WTC11 (cell line): ENCODE results near the gene EYS. TPM values are rescaled to one million over a fixed set of nuclear protein-coding genes. Genes with fewer than 3 reads are reported as not detected.

Experiments used
- ATAC-seq: fragments of 200-7000 bp; cut with Tn5 transposase; 2 replicates; pipeline ENCODE4 v1.10.0; 2021; ENCODE audit warnings: mild to moderate bottlenecking, moderate library complexity
- CTCF ChIA-PET: fragments of 300-600 bp; sonication (Branson Sonifier 250); formaldehyde crosslinking; loops from one replicate; lab custom pipeline; 2021; ENCODE audit warnings: antibody characterized with exemption; lab: Charles Lee
- POLR2A ChIA-PET: fragments of 350-600 bp; sonication (Branson Sonifier 250); formaldehyde crosslinking; loops from one replicate; lab custom pipeline; 2021; ENCODE audit warnings: antibody characterized with exemption; lab: Charles Lee
- DNase-seq: peaks from one replicate; pipeline ENCODE4 v3.0.0; 2021; ENCODE audit warnings: low spot score
- H3K27ac Mint-ChIP-seq: 2 replicates; pipeline ENCODE4 v1.8.0; 2021; ENCODE audit warnings: mixed read lengths
- H3K27me3 Mint-ChIP-seq: 2 replicates; pipeline ENCODE4 v1.8.0; 2021; ENCODE audit warnings: low read depth, mild to moderate bottlenecking, moderate library complexity, mixed read lengths
- H3K36me3 Mint-ChIP-seq: 2 replicates; pipeline ENCODE4 v1.8.0; 2021; ENCODE audit warnings: mixed read lengths
- H3K4me1 Mint-ChIP-seq: 2 replicates; pipeline ENCODE4 v1.8.0; 2022; ENCODE audit warnings: mixed read lengths
- H3K4me3 Mint-ChIP-seq: 2 replicates; pipeline ENCODE4 v1.8.0; 2021; ENCODE audit warnings: mild to moderate bottlenecking, moderate library complexity, mixed read lengths
- H3K9me3 Mint-ChIP-seq: 2 replicates; pipeline ENCODE4 v1.8.0; 2021; ENCODE audit warnings: mixed read lengths
- CBFB ChIP-seq: sonication (generic); formaldehyde crosslinking; IDR thresholded peaks from 2 replicates; pipeline ENCODE4 v1.8.1; 2022; ENCODE audit warnings: mild to moderate bottlenecking, low read depth, missing genetic modification reagents
- ETV6 ChIP-seq: sonication (generic); formaldehyde crosslinking; IDR thresholded peaks from 2 replicates; pipeline ENCODE4 v1.8.1; 2022; ENCODE audit warnings: mild to moderate bottlenecking, missing genetic modification reagents
- GABPB1 ChIP-seq: sonication (generic); formaldehyde crosslinking; IDR thresholded peaks from 2 replicates; pipeline ENCODE4 v1.8.1; 2023; ENCODE audit warnings: mild to moderate bottlenecking, missing genetic modification reagents
- IRF2 ChIP-seq: sonication (generic); formaldehyde crosslinking; IDR thresholded peaks from 2 replicates; pipeline ENCODE4 v1.8.0; 2022; ENCODE audit warnings: low read depth, missing genetic modification reagents, borderline replicate concordance
- JUN ChIP-seq: sonication (generic); formaldehyde crosslinking; IDR thresholded peaks from 2 replicates; pipeline ENCODE4 v1.8.0; 2023; ENCODE audit warnings: mild to moderate bottlenecking, missing genetic modification reagents
- NR1H2 ChIP-seq: sonication (generic); formaldehyde crosslinking; IDR thresholded peaks from 2 replicates; pipeline ENCODE4 v1.9.0; 2021; ENCODE audit warnings: mild to moderate bottlenecking, moderate library complexity, missing genetic modification reagents
- NR3C1 ChIP-seq: sonication (generic); formaldehyde crosslinking; conservative IDR thresholded peaks from 2 replicates; pipeline ENCODE4 v1.8.1; 2023; ENCODE audit warnings: low read depth, mild to moderate bottlenecking, missing genetic modification reagents
- SMAD3 ChIP-seq: sonication (generic); formaldehyde crosslinking; IDR thresholded peaks from 2 replicates; pipeline ENCODE4 v1.8.0; 2022; ENCODE audit warnings: missing genetic modification reagents, mild to moderate bottlenecking, borderline replicate concordance
- SOX15 ChIP-seq: fragments of 250-450 bp; sonication (Bioruptor Pico); IDR thresholded peaks from 2 replicates; pipeline ENCODE4 v1.9.0; 2021; ENCODE audit warnings: mild to moderate bottlenecking
- ZBTB21 ChIP-seq: sonication (generic); formaldehyde crosslinking; IDR thresholded peaks from 2 replicates; pipeline ENCODE4 v1.8.1; 2023; ENCODE audit warnings: mild to moderate bottlenecking, missing genetic modification reagents, borderline replicate concordance
- ZNF396 ChIP-seq: fragments of 250-450 bp; sonication (Bioruptor Pico); IDR thresholded peaks from 2 replicates; pipeline ENCODE4 v1.8.0; 2021; ENCODE audit warnings: mild to moderate bottlenecking, moderate library complexity, borderline replicate concordance
- total RNA-seq: library from RNA; stranded (reverse); gene quantifications from 3 replicates; pipeline ENCODE4 v1.2.3, GENCODE V29; 2021
- TF ChIP-seq, protein P1 (sequence below): fragments of 200-600 bp; IDR thresholded peaks from 2 replicates; pipeline ENCODE4 v1.8.0; 2022; ENCODE audit warnings: antibody characterized with exemption
- TF ChIP-seq, protein P2 (sequence below): sonication (generic); formaldehyde crosslinking; IDR thresholded peaks from 2 replicates; pipeline ENCODE4 v1.8.1; 2022; ENCODE audit warnings: mild to moderate bottlenecking, moderate library complexity, missing genetic modification reagents
- TF ChIP-seq, protein P3 (sequence below): fragments of 250-450 bp; sonication (Bioruptor Pico); IDR thresholded peaks from 2 replicates; pipeline ENCODE4 v1.8.0; 2021; ENCODE audit warnings: mild to moderate bottlenecking
- TF ChIP-seq, protein P4 (sequence below): sonication (generic); formaldehyde crosslinking; IDR thresholded peaks from 2 replicates; pipeline ENCODE4 v1.8.1; 2023; ENCODE audit warnings: mild to moderate bottlenecking, moderate library complexity, missing genetic modification reagents
- TF ChIP-seq, protein P5 (sequence below): sonication (generic); formaldehyde crosslinking; IDR thresholded peaks from 2 replicates; pipeline ENCODE4 v1.8.1; 2023; ENCODE audit warnings: mild to moderate bottlenecking, missing genetic modification reagents
- TF ChIP-seq, protein P6 (sequence below): sonication (generic); formaldehyde crosslinking; IDR thresholded peaks from 2 replicates; pipeline ENCODE4 v1.8.0; 2023; ENCODE audit warnings: missing genetic modification reagents
- TF ChIP-seq, protein P7 (sequence below): sonication (generic); formaldehyde crosslinking; IDR thresholded peaks from 2 replicates; pipeline ENCODE4 v1.8.1; 2023; ENCODE audit warnings: mild to moderate bottlenecking, missing genetic modification reagents, borderline replicate concordance

The EYS gene
- total RNA-seq, 1 experiment from 2014 or later: not detected

DNA sequence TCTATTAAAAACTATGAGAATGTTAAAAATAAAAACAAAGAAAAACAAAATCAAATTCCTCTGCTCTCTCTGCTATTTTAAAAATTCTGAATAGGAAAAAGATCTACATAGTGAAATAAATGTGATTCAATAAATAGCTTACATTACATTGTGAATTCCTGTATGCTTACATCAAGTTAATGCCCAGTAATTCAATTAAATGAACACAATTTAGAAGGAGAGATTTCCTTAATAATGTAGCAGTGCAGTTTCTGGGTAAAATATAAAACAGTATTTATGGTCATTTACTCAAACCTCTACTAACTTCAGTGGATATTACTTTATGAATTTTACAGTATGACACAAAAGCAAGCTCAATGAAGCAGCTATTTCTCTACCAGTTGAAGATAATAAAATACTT, 594.6 kb downstream of the EYS start (continued):
- TF ChIP-seq, protein P1, sequence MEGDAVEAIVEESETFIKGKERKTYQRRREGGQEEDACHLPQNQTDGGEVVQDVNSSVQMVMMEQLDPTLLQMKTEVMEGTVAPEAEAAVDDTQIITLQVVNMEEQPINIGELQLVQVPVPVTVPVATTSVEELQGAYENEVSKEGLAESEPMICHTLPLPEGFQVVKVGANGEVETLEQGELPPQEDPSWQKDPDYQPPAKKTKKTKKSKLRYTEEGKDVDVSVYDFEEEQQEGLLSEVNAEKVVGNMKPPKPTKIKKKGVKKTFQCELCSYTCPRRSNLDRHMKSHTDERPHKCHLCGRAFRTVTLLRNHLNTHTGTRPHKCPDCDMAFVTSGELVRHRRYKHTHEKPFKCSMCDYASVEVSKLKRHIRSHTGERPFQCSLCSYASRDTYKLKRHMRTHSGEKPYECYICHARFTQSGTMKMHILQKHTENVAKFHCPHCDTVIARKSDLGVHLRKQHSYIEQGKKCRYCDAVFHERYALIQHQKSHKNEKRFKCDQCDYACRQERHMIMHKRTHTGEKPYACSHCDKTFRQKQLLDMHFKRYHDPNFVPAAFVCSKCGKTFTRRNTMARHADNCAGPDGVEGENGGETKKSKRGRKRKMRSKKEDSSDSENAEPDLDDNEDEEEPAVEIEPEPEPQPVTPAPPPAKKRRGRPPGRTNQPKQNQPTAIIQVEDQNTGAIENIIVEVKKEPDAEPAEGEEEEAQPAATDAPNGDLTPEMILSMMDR: no peak
- TF ChIP-seq, all 79 proteins: peak for 0

DNA sequence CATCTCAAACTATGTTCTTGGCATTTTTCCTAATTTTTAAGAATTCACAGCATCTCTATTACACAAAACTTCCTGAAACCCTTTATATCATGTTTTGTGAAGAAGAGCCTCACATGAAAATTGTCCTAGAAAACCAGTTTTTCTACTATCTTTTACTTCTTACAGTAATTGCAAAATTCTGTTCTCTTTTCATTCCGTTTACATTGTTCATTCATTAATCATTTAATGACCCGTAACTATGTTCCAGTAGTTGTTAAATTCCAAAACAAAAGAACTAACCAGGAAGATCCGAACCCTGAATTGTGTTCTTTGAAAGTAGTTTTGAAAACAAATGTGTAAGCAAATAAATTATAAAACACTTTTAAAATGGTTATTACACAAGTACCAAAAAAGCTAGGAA, 597.0 kb downstream of the EYS start:
- Mint-ChIP-seq H3K27me3 (no peaks in the 10 kb centered on the region; the same call in 1 of the 2 replicates), H3K27ac (no peak overlapping the region), H3K4me3 (no peak overlapping the region), H3K36me3 (peaks cover 16% of the 10 kb centered on the region), H3K9me3 (peaks cover 32% of the 10 kb centered on the region), H3K4me1 (no peaks in the 10 kb centered on the region)
- DNase-seq (no peak), ATAC-seq (no peak)
- TF ChIP-seq SMAD3 (CRISPR knock-in tag): no peak
- no peak for TF ChIP-seq NR1H2 (CRISPR knock-in tag)
- TF ChIP-seq ETV6 (CRISPR knock-in tag): no peak
- no peak for TF ChIP-seq ZBTB21 (CRISPR knock-in tag)
- TF ChIP-seq JUN: no peak
- TF ChIP-seq, protein P2, sequence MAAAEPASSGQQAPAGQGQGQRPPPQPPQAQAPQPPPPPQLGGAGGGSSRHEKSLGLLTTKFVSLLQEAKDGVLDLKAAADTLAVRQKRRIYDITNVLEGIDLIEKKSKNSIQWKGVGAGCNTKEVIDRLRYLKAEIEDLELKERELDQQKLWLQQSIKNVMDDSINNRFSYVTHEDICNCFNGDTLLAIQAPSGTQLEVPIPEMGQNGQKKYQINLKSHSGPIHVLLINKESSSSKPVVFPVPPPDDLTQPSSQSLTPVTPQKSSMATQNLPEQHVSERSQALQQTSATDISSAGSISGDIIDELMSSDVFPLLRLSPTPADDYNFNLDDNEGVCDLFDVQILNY: no peak
- ChIA-PET POLR2A (no interaction called here), CTCF (no interaction called here)

DNA sequence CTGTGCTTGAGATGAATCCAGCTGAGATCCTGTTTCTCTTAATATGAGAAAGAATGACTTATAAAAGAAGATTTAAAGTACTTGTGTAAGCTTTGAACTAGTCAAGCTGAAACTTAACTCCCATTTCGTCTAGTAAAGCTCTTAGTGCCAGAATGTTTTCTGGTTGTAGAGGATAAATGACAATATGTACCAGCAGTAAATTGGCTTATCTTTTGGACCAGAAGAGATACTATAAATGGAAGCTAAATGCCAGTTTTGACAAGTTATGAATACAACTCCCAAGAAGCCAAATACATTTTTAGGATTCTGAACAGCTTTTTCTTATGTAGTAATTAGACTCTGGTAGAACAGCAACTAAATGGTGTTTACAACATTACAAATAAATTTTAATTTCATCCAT, 608.7 kb downstream of the EYS start:
- Mint-ChIP-seq H3K36me3 (peaks cover 7% of the 10 kb centered on the region; the same call in 1 of the 2 replicates), H3K4me1 (no peaks in the 10 kb centered on the region), H3K27me3 (no peaks in the 10 kb centered on the region), H3K9me3 (peaks cover 37% of the 10 kb centered on the region), H3K4me3 (no peak overlapping the region), H3K27ac (no peak overlapping the region)
- ChIA-PET CTCF (no interaction called here), POLR2A (no interaction called here)
- ATAC-seq: no peak
- no peak for DNase-seq
- TF ChIP-seq, protein P1: no peak
- TF ChIP-seq CBFB: no peak
- no peak for TF ChIP-seq GABPB1 (CRISPR knock-in tag)
- no peak for TF ChIP-seq NR3C1 (CRISPR knock-in tag)
- TF ChIP-seq, protein P3, sequence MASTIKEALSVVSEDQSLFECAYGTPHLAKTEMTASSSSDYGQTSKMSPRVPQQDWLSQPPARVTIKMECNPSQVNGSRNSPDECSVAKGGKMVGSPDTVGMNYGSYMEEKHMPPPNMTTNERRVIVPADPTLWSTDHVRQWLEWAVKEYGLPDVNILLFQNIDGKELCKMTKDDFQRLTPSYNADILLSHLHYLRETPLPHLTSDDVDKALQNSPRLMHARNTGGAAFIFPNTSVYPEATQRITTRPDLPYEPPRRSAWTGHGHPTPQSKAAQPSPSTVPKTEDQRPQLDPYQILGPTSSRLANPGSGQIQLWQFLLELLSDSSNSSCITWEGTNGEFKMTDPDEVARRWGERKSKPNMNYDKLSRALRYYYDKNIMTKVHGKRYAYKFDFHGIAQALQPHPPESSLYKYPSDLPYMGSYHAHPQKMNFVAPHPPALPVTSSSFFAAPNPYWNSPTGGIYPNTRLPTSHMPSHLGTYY: no peak
- no peak for TF ChIP-seq SOX15
- TF ChIP-seq, protein P4, sequence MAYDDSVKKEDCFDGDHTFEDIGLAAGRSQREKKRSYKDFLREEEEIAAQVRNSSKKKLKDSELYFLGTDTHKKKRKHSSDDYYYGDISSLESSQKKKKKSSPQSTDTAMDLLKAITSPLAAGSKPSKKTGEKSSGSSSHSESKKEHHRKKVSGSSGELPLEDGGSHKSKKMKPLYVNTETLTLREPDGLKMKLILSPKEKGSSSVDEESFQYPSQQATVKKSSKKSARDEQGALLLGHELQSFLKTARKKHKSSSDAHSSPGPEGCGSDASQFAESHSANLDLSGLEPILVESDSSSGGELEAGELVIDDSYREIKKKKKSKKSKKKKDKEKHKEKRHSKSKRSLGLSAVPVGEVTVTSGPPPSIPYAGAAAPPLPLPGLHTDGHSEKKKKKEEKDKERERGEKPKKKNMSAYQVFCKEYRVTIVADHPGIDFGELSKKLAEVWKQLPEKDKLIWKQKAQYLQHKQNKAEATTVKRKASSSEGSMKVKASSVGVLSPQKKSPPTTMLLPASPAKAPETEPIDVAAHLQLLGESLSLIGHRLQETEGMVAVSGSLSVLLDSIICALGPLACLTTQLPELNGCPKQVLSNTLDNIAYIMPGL (CRISPR knock-in tag): no peak
- TF ChIP-seq ZNF396 (CRISPR knock-in tag): no peak
- TF ChIP-seq, protein P5, sequence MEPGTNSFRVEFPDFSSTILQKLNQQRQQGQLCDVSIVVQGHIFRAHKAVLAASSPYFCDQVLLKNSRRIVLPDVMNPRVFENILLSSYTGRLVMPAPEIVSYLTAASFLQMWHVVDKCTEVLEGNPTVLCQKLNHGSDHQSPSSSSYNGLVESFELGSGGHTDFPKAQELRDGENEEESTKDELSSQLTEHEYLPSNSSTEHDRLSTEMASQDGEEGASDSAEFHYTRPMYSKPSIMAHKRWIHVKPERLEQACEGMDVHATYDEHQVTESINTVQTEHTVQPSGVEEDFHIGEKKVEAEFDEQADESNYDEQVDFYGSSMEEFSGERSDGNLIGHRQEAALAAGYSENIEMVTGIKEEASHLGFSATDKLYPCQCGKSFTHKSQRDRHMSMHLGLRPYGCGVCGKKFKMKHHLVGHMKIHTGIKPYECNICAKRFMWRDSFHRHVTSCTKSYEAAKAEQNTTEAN (CRISPR knock-in tag): no peak
- TF ChIP-seq, protein P6, sequence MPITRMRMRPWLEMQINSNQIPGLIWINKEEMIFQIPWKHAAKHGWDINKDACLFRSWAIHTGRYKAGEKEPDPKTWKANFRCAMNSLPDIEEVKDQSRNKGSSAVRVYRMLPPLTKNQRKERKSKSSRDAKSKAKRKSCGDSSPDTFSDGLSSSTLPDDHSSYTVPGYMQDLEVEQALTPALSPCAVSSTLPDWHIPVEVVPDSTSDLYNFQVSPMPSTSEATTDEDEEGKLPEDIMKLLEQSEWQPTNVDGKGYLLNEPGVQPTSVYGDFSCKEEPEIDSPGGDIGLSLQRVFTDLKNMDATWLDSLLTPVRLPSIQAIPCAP (CRISPR knock-in tag): no peak
- TF ChIP-seq IRF2: no peak
- TF ChIP-seq, protein P7, sequence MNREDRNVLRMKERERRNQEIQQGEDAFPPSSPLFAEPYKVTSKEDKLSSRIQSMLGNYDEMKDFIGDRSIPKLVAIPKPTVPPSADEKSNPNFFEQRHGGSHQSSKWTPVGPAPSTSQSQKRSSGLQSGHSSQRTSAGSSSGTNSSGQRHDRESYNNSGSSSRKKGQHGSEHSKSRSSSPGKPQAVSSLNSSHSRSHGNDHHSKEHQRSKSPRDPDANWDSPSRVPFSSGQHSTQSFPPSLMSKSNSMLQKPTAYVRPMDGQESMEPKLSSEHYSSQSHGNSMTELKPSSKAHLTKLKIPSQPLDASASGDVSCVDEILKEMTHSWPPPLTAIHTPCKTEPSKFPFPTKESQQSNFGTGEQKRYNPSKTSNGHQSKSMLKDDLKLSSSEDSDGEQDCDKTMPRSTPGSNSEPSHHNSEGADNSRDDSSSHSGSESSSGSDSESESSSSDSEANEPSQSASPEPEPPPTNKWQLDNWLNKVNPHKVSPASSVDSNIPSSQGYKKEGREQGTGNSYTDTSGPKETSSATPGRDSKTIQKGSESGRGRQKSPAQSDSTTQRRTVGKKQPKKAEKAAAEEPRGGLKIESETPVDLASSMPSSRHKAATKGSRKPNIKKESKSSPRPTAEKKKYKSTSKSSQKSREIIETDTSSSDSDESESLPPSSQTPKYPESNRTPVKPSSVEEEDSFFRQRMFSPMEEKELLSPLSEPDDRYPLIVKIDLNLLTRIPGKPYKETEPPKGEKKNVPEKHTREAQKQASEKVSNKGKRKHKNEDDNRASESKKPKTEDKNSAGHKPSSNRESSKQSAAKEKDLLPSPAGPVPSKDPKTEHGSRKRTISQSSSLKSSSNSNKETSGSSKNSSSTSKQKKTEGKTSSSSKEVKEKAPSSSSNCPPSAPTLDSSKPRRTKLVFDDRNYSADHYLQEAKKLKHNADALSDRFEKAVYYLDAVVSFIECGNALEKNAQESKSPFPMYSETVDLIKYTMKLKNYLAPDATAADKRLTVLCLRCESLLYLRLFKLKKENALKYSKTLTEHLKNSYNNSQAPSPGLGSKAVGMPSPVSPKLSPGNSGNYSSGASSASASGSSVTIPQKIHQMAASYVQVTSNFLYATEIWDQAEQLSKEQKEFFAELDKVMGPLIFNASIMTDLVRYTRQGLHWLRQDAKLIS (CRISPR knock-in tag): no peak
